GM12878 (cell line): ENCODE data around the gene SPPL3. TPM values are rescaled to one million over a fixed set of nuclear protein-coding genes. Genes with fewer than 3 reads are reported as not detected.

Source experiments
- ATAC-seq: fragments of 200-7000 bp; cut with Tn5 transposase; 3 replicates; pipeline ENCODE4 v1.9.1; 2020; ENCODE audit warnings: mild to moderate bottlenecking, moderate library complexity
- BruUV-seq: library from RNA; stranded (reverse); fragments of 400-500 nt; replicated peaks from 2 replicates; lab custom pipeline; 2021; lab: Mats Ljungman, UMichigan
- CTCF ChIA-PET: fragments of 300-600 bp; sonication (Branson Sonifier 250); formaldehyde crosslinking; extraction: SDS; loops from one replicate; lab custom pipeline; 2021; ENCODE audit warnings: inconsistent platforms; lab: Yijun Ruan, JAX
- POLR2A ChIA-PET: fragments of 350-600 bp; formaldehyde crosslinking; extraction: SDS; loops from one replicate; lab custom pipeline; 2021; ENCODE audit warnings: inconsistent platforms; lab: Charles Lee
- RAD21 ChIA-PET: fragments of 300-600 bp; sonication (Branson Sonifier 250); formaldehyde crosslinking; loops from one replicate; lab custom pipeline; 2023; ENCODE audit warnings: antibody characterized with exemption; ENCODE audit not compliant: unreplicated experiment; lab: Charles Lee
- SMC1A ChIA-PET: fragments of 300-600 bp; sonication (Branson Sonifier 250); formaldehyde crosslinking; loops from one replicate; lab custom pipeline; 2023; ENCODE audit not compliant: unreplicated experiment, uncharacterized antibody; lab: Charles Lee
- DNase-seq: peaks from one replicate; pipeline ENCODE4 v3.0.0-alpha.2; 2011; ENCODE audit warnings: low read depth, low spot score
- FAIRE-seq: peaks from 3 replicates; lab custom pipeline; 2011; peaks lifted over from hg19 to GRCh38; lab: Jason Lieb, UNC
- H2AFZ ChIP-seq: 2 replicates; pipeline ENCODE4 v1.6.0; 2011; ENCODE audit warnings: low read depth, low read length, control low read depth; ENCODE audit not compliant: control insufficient read depth
- H3K27ac ChIP-seq: 2 replicates; pipeline ENCODE4 v1.5.1; 2011; ENCODE audit warnings: control low read depth; ENCODE audit not compliant: control insufficient read depth, insufficient read depth
- H3K27me3 ChIP-seq, 2 experiments: replicated peaks in 1 of 2; 2 replicates each; pipeline versions ENCODE4 v1.6.0 to v1.6.1; 2011; ENCODE audit warnings: low read length in 1 of 2; ENCODE audit not compliant: control insufficient read depth in 2 of 2, insufficient read depth in 2 of 2
- H3K36me3 ChIP-seq, 2 experiments: 2 replicates each; pipeline ENCODE4 v1.5.1; 2011; ENCODE audit warnings: low read length in 1 of 2; ENCODE audit not compliant: control insufficient read depth in 2 of 2, insufficient read depth in 2 of 2
- H3K4me1 ChIP-seq: 2 replicates; pipeline ENCODE4 v1.6.1; 2011; ENCODE audit warnings: mild to moderate bottlenecking, low read length, moderate library complexity, mixed read lengths; ENCODE audit not compliant: control insufficient read depth, insufficient read depth
- H3K4me2 ChIP-seq: 2 replicates; pipeline ENCODE4 v1.6.0; 2011; ENCODE audit warnings: control low read depth; ENCODE audit not compliant: control insufficient read depth, insufficient read depth
- H3K4me3 ChIP-seq: fragments of 200-600 bp; sonication (generic); 2 replicates; pipeline ENCODE4 v1.5.1; 2016
- H3K79me2 ChIP-seq: 2 replicates; pipeline ENCODE4 v1.6.0; 2011; ENCODE audit warnings: low read length; ENCODE audit not compliant: control insufficient read depth, insufficient read depth
- H3K9ac ChIP-seq: 2 replicates; pipeline ENCODE4 v1.8.0; 2011; ENCODE audit warnings: low read length, control low read depth, mixed read lengths; ENCODE audit not compliant: control insufficient read depth, insufficient read depth
- H3K9me3 ChIP-seq: replicated peaks from 3 replicates; pipeline ENCODE4 v1.5.1; 2011; ENCODE audit warnings: mild to moderate bottlenecking, low read length; ENCODE audit not compliant: control insufficient read depth, insufficient read depth
- H4K20me1 ChIP-seq: 2 replicates; pipeline ENCODE4 v1.6.0; 2011; ENCODE audit not compliant: control insufficient read depth, insufficient read depth
- BHLHE40 ChIP-seq, 2 experiments: fragments of 450-650 bp in 1 of 2; IDR thresholded peaks; 2 replicates each; pipeline ENCODE4 v1.6.1; 2011 to 2017; ENCODE audit warnings: low read depth in 2 of 2, borderline replicate concordance in 1 of 2, improper control_type of control experiment in 1 of 2, low read length in 1 of 2, mild to moderate bottlenecking in 1 of 2
- CHD2 ChIP-seq: IDR thresholded peaks from 2 replicates; pipeline ENCODE4 v1.6.1; 2011; ENCODE audit warnings: low read depth, low read length, improper control_type of control experiment, borderline replicate concordance
- FOXK2 ChIP-seq: fragments of 450-650 bp; IDR thresholded peaks from 2 replicates; pipeline ENCODE4 v1.6.1; 2017; ENCODE audit warnings: mild to moderate bottlenecking, moderate library complexity
- HDGF ChIP-seq: fragments of 450-650 bp; IDR thresholded peaks from 2 replicates; pipeline ENCODE4 v1.6.1; 2016; ENCODE audit warnings: antibody characterized with exemption
- IRF4 ChIP-seq: IDR thresholded peaks from 2 replicates; pipeline ENCODE4 v1.6.1; 2011; ENCODE audit warnings: low read depth, low read length
- KLF5 ChIP-seq: fragments of 450-650 bp; IDR thresholded peaks from 2 replicates; pipeline ENCODE4 v1.6.1; 2014; ENCODE audit warnings: mild to moderate bottlenecking; ENCODE audit not compliant: partially characterized antibody
- LARP7 ChIP-seq: fragments of 450-650 bp; IDR thresholded peaks from 2 replicates; pipeline ENCODE4 v1.6.1; 2017; ENCODE audit warnings: mild to moderate bottlenecking
- NFYB ChIP-seq: IDR thresholded peaks from 2 replicates; pipeline ENCODE4 v1.6.1; 2011; ENCODE audit warnings: low read depth, mild to moderate bottlenecking, low read length, improper control_type of control experiment, moderate library complexity; ENCODE audit not compliant: insufficient read depth
- NR2F1 ChIP-seq: fragments of 450-650 bp; conservative IDR thresholded peaks from 2 replicates; pipeline ENCODE4 v1.6.1; 2017; ENCODE audit warnings: mild to moderate bottlenecking
- POLR2AphosphoS2 ChIP-seq: IDR thresholded peaks from 2 replicates; pipeline ENCODE4 v1.6.1; 2011; ENCODE audit warnings: low read depth, mild to moderate bottlenecking, low read length, improper control_type of control experiment, moderate library complexity
- RAD21 ChIP-seq: IDR thresholded peaks from 2 replicates; pipeline ENCODE4 v1.6.1; 2011; ENCODE audit warnings: mild to moderate bottlenecking, low read depth, low read length, moderate library complexity; ENCODE audit not compliant: insufficient read depth
- RAD51 ChIP-seq: fragments of 450-650 bp; IDR thresholded peaks from 2 replicates; pipeline ENCODE4 v1.6.1; 2016; ENCODE audit warnings: moderate library complexity, mild to moderate bottlenecking, inconsistent platforms
- SIX5 ChIP-seq: IDR thresholded peaks from 2 replicates; pipeline ENCODE4 v1.6.1; 2011; ENCODE audit warnings: mild to moderate bottlenecking, low read depth, low read length, moderate library complexity; ENCODE audit not compliant: severe bottlenecking
- WRNIP1 ChIP-seq: IDR thresholded peaks from 2 replicates; pipeline ENCODE4 v1.6.1; 2011; ENCODE audit warnings: low read depth, low read length, improper control_type of control experiment, borderline replicate concordance
- ZNF384 ChIP-seq: IDR thresholded peaks from 2 replicates; pipeline ENCODE4 v1.6.1; 2012; ENCODE audit warnings: low read depth, mild to moderate bottlenecking, low read length, improper control_type of control experiment, borderline replicate concordance
- ZNF622 ChIP-seq: fragments of 450-650 bp; IDR thresholded peaks from 2 replicates; pipeline ENCODE4 v1.6.1; 2017; ENCODE audit warnings: mild to moderate bottlenecking, inconsistent platforms
- WGBS: methylation state at CpG from one replicate; pipeline ENCODE4 v1.1.6; 2016; ENCODE audit warnings: low lambda C conversion rate; ENCODE audit not compliant: insufficient replicate concordance, insufficient coverage; ENCODE audit errors: missing lambda C conversion rate; 5-methylcytosine and 5-hydroxymethylcytosine counted together
- in situ Hi-C: fragments of 300-500 bp; cut with MboI; formaldehyde crosslinking; loops from 9 replicates; pipeline ENCODE4 v1.14.3; 2018; ENCODE audit warnings: mixed read lengths
- intact Hi-C: fragments of 100-400 bp; cut with micrococcal nuclease; formaldehyde crosslinking; loops from one replicate; pipeline ENCODE4 v1.14.2; 2022; ENCODE audit not compliant: unreplicated experiment
- polyA plus RNA-seq, 11 experiments: library from polyadenylated mRNA; depleted of rRNA in 4 of 11; unstranded in 6 of 11; stranded (reverse) in 5 of 11; fragments of >200 nt; fragmentation: Nextera tagmentation in 4 of 11; fragmentation: Illumina TruSeq in 1 of 11; extraction: Ambion mirVana in 4 of 11; extraction: Trizol in 1 of 11; gene quantifications; 1 replicate in 1 of 11; 2 replicates in 10 of 11; pipeline versions ENCODE4 v1.2.1 to v1.2.3, GENCODE V29; 2011 to 2016; ENCODE audit warnings: inconsistent platforms in 2 of 11, missing spikeins in 2 of 11, low read depth in 1 of 11
- total RNA-seq, 4 experiments: library from RNA; depleted of rRNA in 3 of 4; stranded (reverse); fragments of >200 nt in 3 of 4; fragmentation: Illumina TruSeq in 1 of 4; extraction: Trizol in 1 of 4; gene quantifications; 2 replicates each; pipeline versions ENCODE4 v1.2.1 to v1.2.3, GENCODE V29; 2013 to 2021
- TF ChIP-seq, protein P1 (sequence below): fragments of 150-350 bp; IDR thresholded peaks from 2 replicates; pipeline ENCODE4 v1.6.1; 2016; ENCODE audit warnings: low read depth, low read length
- TF ChIP-seq, protein P2 (sequence below): IDR thresholded peaks from 2 replicates; pipeline ENCODE4 v1.6.1; 2011; ENCODE audit warnings: low read depth, low read length, improper control_type of control experiment, borderline replicate concordance

Gene SPPL3
- total and polyA plus RNA-seq, 10 of the 15 experiments (the other 5 are each of a cell fraction or from before 2014, with no cell fraction given) = 4.3 to 45.5 (median 11.7) TPM

DNA sequence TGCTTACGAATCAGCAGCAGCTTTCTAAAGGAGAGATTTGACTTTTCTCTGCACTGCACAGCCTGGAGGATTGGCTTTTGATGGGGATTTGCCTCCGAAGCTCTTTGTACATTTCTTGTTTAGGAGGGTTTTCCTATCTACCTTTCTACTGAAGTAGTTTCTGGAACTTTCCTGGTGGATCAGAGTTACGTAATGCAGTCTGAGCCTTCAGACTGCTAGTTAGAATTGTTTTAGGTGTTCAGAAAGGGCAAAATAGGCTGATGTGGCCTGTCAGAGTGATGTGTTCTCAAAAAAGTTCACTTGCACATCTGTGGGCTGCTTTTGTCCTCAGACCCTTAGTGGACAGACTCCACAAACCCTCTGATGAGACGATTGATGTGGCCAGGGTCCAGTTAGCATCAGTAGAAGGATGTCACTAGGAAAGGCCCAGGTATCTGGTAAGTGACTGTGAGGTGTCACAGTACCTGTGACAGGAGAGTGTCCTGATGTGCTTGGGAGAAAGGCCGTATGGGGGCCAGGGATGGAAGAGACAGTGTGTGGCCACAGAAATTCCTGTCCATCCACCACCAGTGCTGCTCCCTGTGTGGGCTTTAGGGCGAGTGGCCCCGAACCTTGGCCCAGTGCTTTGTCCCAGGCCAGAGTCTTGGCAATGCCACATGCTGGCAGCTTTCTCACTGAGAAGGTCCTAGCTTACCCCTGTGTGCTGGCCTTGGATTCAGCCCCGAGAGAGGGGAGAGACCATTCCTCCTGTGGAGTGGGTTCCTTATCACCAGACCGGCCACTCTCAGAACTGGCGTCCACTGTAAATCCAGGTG is 183.0 kb downstream of the SPPL3 start:
- no TSS peak for BruUV-seq
- Histone ChIP-seq H3K9ac (no peak overlapping the region), H3K36me3 (peaks cover 8 to 24% of the 10 kb centered on the region in 2 experiments), H3K4me3 (no peak overlapping the region), H3K9me3 (no peaks in the 10 kb centered on the region), H3K4me1 (peaks cover 16% of the 10 kb centered on the region), H2AFZ (no peak overlapping the region), H3K79me2 (no peaks in the 10 kb centered on the region), H3K4me2 (peak overlapping the region; percentile 68)
- ChIA-PET SMC1A (interaction anchor here (0.6 to 1.4 kb wide), 6 partner anchors 86 to 339 kb away, joined by 3 to 4 read pairs (median 3); no protein-coding TSS in a partner anchor), CTCF (interaction anchor here (0.9 to 3.8 kb wide), 5 partner anchors 72 to 251 kb away, joined by 3 to 19 read pairs (median 9); no protein-coding TSS in a partner anchor)
- in situ Hi-C loops = no loop called here
- WGBS = 96% methylated on average over 10 of the region's 10 CpGs
- ATAC-seq (no peak), DNase-seq (no peak)
- TF ChIP-seq ZNF622 (no peak), RAD51 (no peak), NFYB (no peak), POLR2AphosphoS2 (no peak), NR2F1 (no peak), KLF5 (no peak), BHLHE40 (IDR thresholded peaks at IDR 0.05; ENCODE audit: borderline replicate concordance in 1 of 2, low read depth in 2 of 2, low read length in 1 of 2) (no peak), IRF4 (no peak), CHD2 (no peak), HDGF (no peak), LARP7 (no peak), FOXK2 (no peak), RAD21 (no peak), WRNIP1 (no peak), SIX5 (no peak), ZNF384 (no peak)
- TF ChIP-seq, protein P1, sequence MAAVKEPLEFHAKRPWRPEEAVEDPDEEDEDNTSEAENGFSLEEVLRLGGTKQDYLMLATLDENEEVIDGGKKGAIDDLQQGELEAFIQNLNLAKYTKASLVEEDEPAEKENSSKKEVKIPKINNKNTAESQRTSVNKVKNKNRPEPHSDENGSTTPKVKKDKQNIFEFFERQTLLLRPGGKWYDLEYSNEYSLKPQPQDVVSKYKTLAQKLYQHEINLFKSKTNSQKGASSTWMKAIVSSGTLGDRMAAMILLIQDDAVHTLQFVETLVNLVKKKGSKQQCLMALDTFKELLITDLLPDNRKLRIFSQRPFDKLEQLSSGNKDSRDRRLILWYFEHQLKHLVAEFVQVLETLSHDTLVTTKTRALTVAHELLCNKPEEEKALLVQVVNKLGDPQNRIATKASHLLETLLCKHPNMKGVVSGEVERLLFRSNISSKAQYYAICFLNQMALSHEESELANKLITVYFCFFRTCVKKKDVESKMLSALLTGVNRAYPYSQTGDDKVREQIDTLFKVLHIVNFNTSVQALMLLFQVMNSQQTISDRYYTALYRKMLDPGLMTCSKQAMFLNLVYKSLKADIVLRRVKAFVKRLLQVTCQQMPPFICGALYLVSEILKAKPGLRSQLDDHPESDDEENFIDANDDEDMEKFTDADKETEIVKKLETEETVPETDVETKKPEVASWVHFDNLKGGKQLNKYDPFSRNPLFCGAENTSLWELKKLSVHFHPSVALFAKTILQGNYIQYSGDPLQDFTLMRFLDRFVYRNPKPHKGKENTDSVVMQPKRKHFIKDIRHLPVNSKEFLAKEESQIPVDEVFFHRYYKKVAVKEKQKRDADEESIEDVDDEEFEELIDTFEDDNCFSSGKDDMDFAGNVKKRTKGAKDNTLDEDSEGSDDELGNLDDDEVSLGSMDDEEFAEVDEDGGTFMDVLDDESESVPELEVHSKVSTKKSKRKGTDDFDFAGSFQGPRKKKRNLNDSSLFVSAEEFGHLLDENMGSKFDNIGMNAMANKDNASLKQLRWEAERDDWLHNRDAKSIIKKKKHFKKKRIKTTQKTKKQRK = no peak
- TF ChIP-seq, protein P2, sequence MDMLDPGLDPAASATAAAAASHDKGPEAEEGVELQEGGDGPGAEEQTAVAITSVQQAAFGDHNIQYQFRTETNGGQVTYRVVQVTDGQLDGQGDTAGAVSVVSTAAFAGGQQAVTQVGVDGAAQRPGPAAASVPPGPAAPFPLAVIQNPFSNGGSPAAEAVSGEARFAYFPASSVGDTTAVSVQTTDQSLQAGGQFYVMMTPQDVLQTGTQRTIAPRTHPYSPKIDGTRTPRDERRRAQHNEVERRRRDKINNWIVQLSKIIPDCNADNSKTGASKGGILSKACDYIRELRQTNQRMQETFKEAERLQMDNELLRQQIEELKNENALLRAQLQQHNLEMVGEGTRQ = no peak
- TF ChIP-seq, all 136 proteins: peak for 0
- H4K20me1 ChIP-seq = no peaks in the 10 kb centered on the region
- H3K27ac ChIP-seq = 0 out of 2 replicates have a peak overlapping the region, but pooled peaks have one; percentile 8
- no peaks in the 10 kb centered on the region for H3K27me3 ChIP-seq
- RAD21 ChIA-PET = interaction anchor here (1.1 to 2.0 kb wide), 3 partner anchors 9 to 251 kb away, joined by 4 to 5 read pairs (median 5); no protein-coding TSS in a partner anchor
- no peak for FAIRE-seq
- POLR2A ChIA-PET = no interaction called here
- intact Hi-C loops = no loop called here
